GM23338 (cell line): ENCODE data around the gene PRELP. TPM values are rescaled to one million over a fixed set of nuclear protein-coding genes. Genes with fewer than 3 reads are reported as not detected.

Source experiments
- ATAC-seq: fragments of 200-7000 bp; cut with Tn5 transposase; 3 replicates; pipeline ENCODE4 v1.9.1; 2020
- DNase-seq: peaks from one replicate; pipeline ENCODE4 v3.0.0-alpha.2; 2015; ENCODE audit warnings: low spot score
- H2AFZ ChIP-seq: fragments of 200-600 bp; sonication (generic); 2 replicates; pipeline ENCODE4 v1.8.0; 2016; ENCODE audit warnings: antibody characterized with exemption, mild to moderate bottlenecking, moderate library complexity
- H3F3A ChIP-seq: fragments of 200-600 bp; sonication (generic); replicated peaks from 2 replicates; pipeline ENCODE4 v1.8.0; 2017; ENCODE audit warnings: antibody characterized with exemption, mixed run types, low read depth
- H3K27ac ChIP-seq: fragments of 200-600 bp; sonication (generic); 2 replicates; pipeline ENCODE4 v1.6.1; 2016; ENCODE audit warnings: low read depth
- H3K27me3 ChIP-seq: fragments of 200-600 bp; sonication (generic); 2 replicates; pipeline ENCODE4 v1.8.0; 2016; ENCODE audit warnings: mild to moderate bottlenecking, mixed run types, moderate library complexity; ENCODE audit not compliant: insufficient read depth
- H3K36me3 ChIP-seq: fragments of 200-600 bp; sonication (generic); 2 replicates; pipeline ENCODE4 v1.8.0; 2016; ENCODE audit warnings: mild to moderate bottlenecking; ENCODE audit not compliant: insufficient read depth
- H3K4me1 ChIP-seq: fragments of 200-600 bp; sonication (generic); 2 replicates; pipeline ENCODE4 v1.8.0; 2016; ENCODE audit warnings: mild to moderate bottlenecking, moderate library complexity; ENCODE audit not compliant: insufficient read depth
- H3K4me2 ChIP-seq: fragments of 200-600 bp; sonication (generic); 2 replicates; pipeline ENCODE4 v1.7.1; 2017; ENCODE audit warnings: mixed run types
- H3K4me3 ChIP-seq: fragments of 200-600 bp; sonication (generic); 2 replicates; pipeline ENCODE4 v1.6.1; 2016; ENCODE audit warnings: mixed run types
- H3K79me2 ChIP-seq: fragments of 200-600 bp; sonication (generic); replicated peaks from 2 replicates; pipeline ENCODE4 v1.8.0; 2017; ENCODE audit warnings: mild to moderate bottlenecking; ENCODE audit not compliant: insufficient read depth
- H3K9me2 ChIP-seq: fragments of 200-600 bp; sonication (generic); 2 replicates; pipeline ENCODE4 v1.8.0; 2017; ENCODE audit not compliant: insufficient read depth
- H4K20me1 ChIP-seq: fragments of 200-600 bp; sonication (generic); replicated peaks from 2 replicates; pipeline ENCODE4 v1.8.0; 2017; ENCODE audit warnings: mild to moderate bottlenecking; ENCODE audit not compliant: insufficient read depth
- H3K27ac Mint-ChIP-seq: 2 replicates; pipeline ENCODE4 v1.8.0; 2020; ENCODE audit warnings: inconsistent platforms, mild to moderate bottlenecking, moderate library complexity, mixed read lengths
- H3K27me3 Mint-ChIP-seq: 3 replicates; pipeline ENCODE4 v1.8.0; 2022; ENCODE audit warnings: low read depth, mild to moderate bottlenecking, moderate library complexity, mixed read lengths, inconsistent platforms; ENCODE audit not compliant: insufficient read depth, poor library complexity
- H3K36me3 Mint-ChIP-seq: 3 replicates; pipeline ENCODE4 v1.8.0; 2021; ENCODE audit warnings: low read depth, mild to moderate bottlenecking, inconsistent platforms, moderate library complexity, mixed read lengths
- H3K4me1 Mint-ChIP-seq: 3 replicates; pipeline ENCODE4 v1.8.0; 2020; ENCODE audit warnings: mild to moderate bottlenecking, inconsistent platforms, mixed read lengths
- H3K4me3 Mint-ChIP-seq: 3 replicates; pipeline ENCODE4 v1.8.0; 2021; ENCODE audit warnings: moderate library complexity, mild to moderate bottlenecking, inconsistent platforms, mixed read lengths
- H3K9me3 Mint-ChIP-seq: 3 replicates; pipeline ENCODE4 v1.8.0; 2020; ENCODE audit warnings: moderate library complexity, mild to moderate bottlenecking, inconsistent platforms, mixed read lengths
- CREB1 ChIP-seq: fragments of 250-450 bp; sonication (Bioruptor Pico); IDR thresholded peaks from 2 replicates; pipeline ENCODE4 v1.5.0; 2020; ENCODE audit warnings: low read depth, mild to moderate bottlenecking, moderate library complexity
- EZH2phosphoT487 ChIP-seq: fragments of 200-600 bp; sonication (generic); IDR thresholded peaks from one replicate; pipeline ENCODE4 v1.8.1; 2018; ENCODE audit warnings: antibody characterized with exemption; ENCODE audit not compliant: unreplicated experiment
- POLR2AphosphoS5 ChIP-seq: IDR thresholded peaks from 2 replicates; pipeline ENCODE4 v1.6.1; 2016; ENCODE audit warnings: antibody characterized with exemption, low read depth
- ZNF114 ChIP-seq: fragments of 250-450 bp; sonication (Bioruptor Pico); IDR thresholded peaks from 2 replicates; pipeline ENCODE4 v1.5.0; 2020; ENCODE audit warnings: mild to moderate bottlenecking, moderate library complexity
- ZNF331 ChIP-seq: fragments of 250-450 bp; sonication (Bioruptor Pico); IDR thresholded peaks from 2 replicates; pipeline ENCODE4 v1.5.0; 2020; ENCODE audit warnings: low read depth, mild to moderate bottlenecking, moderate library complexity
- ZNF462 ChIP-seq: fragments of 250-450 bp; sonication (Bioruptor Pico); IDR thresholded peaks from 2 replicates; pipeline ENCODE4 v1.5.0; 2020; ENCODE audit warnings: mild to moderate bottlenecking, moderate library complexity
- polyA plus RNA-seq: library from polyadenylated mRNA; unstranded; fragments of >200 nt; fragmentation: Nextera tagmentation; extraction: Ambion mirVana; gene quantifications from 2 replicates; pipeline ENCODE4 v1.2.1, GENCODE V29; 2016
- total RNA-seq: library from RNA; depleted of rRNA; stranded (reverse); fragments of >200 nt; shearing (Covaris generic); gene quantifications from 2 replicates; pipeline ENCODE4 v1.2.3, GENCODE V29; 2014

Gene PRELP
- total and polyA plus RNA-seq, 2 experiments from 2014 or later = 0.03 TPM

- no peak overlapping the region for H3K4me3 Mint-ChIP-seq
- Histone ChIP-seq H3K4me2 (no peak overlapping the region), H3K4me1 (0 out of 2 replicates have a peak, but pooled peaks cover 5% of the 10 kb centered on the region), H2AFZ (no peak overlapping the region), H3K27ac (no peak overlapping the region), H4K20me1 (no peaks in the 10 kb centered on the region), H3K79me2 (no peaks in the 10 kb centered on the region), H3K9me2 (no peaks in the 10 kb centered on the region), H3K4me3 (no peak overlapping the region), H3F3A (no peaks in the 10 kb centered on the region), H3K36me3 (no peaks in the 10 kb centered on the region), H3K27me3 (no peaks in the 10 kb centered on the region)
- TF ChIP-seq ZNF331 (CRISPR knock-in tag) (no peak), ZNF114 (no peak), ZNF462 (CRISPR knock-in tag) (no peak), EZH2phosphoT487 (no peak), POLR2AphosphoS5 (no peak), CREB1 (CRISPR knock-in tag) (no peak)
- DNase-seq (no peak), ATAC-seq (no peak)
- peaks cover 8% of the 10 kb centered on the region for H3K27me3 Mint-ChIP-seq
- no peak overlapping the region for H3K27ac Mint-ChIP-seq
- no peaks in the 10 kb centered on the region for H3K36me3 Mint-ChIP-seq
- H3K9me3 Mint-ChIP-seq = no peaks in the 10 kb centered on the region
- peaks cover 12% of the 10 kb centered on the region for H3K4me1 Mint-ChIP-seq
These were observed 22.0 kb upstream of the PRELP start for GRCh38 chr1:203453616-203454015.

DNA sequence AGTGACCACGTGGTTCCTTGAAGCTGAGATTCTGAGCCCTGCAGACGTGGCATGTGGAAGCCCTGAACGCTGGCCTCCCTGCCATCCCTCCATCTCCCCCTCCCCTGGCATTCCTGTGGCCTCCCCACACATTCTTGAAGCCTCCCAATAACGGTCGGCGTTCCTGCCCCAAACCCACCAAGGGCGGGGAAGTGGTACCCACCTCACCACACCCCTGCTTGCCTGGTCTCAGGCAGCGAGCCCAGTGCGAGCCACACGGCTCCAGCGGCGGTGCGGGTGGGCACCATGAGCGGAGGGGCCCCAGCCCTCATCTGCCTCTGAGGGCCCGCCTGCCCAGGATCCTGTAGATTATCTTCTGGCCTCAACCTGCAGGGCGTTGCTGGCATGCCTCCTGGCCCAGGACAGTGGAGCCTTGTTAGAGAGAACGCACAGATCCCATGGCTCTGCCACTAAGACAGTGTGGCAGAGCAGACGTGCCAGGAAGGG is 20.6 kb upstream of the PRELP start:
- Histone ChIP-seq H3K27me3 (no peaks in the 10 kb centered on the region), H3K36me3 (no peaks in the 10 kb centered on the region), H3K9me2 (no peaks in the 10 kb centered on the region), H3K4me2 (no peak overlapping the region), H3K27ac (no peak overlapping the region), H3K4me3 (no peak overlapping the region), H3F3A (no peaks in the 10 kb centered on the region), H3K79me2 (no peaks in the 10 kb centered on the region), H4K20me1 (no peaks in the 10 kb centered on the region), H3K4me1 (no peaks in the 10 kb centered on the region), H2AFZ (no peak overlapping the region)
- no peak for ATAC-seq
- no peak for DNase-seq
- Mint-ChIP-seq H3K4me3 (no peak overlapping the region), H3K27ac (no peak overlapping the region), H3K4me1 (peaks cover 7% of the 10 kb centered on the region; the same call in 2 of the 3 replicates), H3K27me3 (peaks cover 8% of the 10 kb centered on the region), H3K9me3 (no peaks in the 10 kb centered on the region), H3K36me3 (no peaks in the 10 kb centered on the region)
- no peak for TF ChIP-seq ZNF462 (CRISPR knock-in tag)
